Hematopoietic multipotent progenitor cell (in vitro differentiated cells): Measurements from ENCODE around the gene SEPTIN8. TPM values are rescaled to one million over a fixed set of nuclear protein-coding genes. Genes with fewer than 3 reads are reported as not detected.
A peak's percentile ranks its signal among the peaks of the same experiment; 100 is the strongest.
"Not testable (repeated sequence)": the region's sequence is repeated elsewhere in the genome, so short reads cannot be mapped to it uniquely, and the experiment has no call there.

Experiments used
- DNase-seq, 3 donors: peaks; one replicate each; pipeline ENCODE4 v3.0.0-alpha.2; 2011 to 2015; ENCODE audit warnings: low read depth in 2 of 3, low spot score in 2 of 3
- total RNA-seq: library from RNA; depleted of rRNA; stranded (reverse); fragments of >200 nt; gene quantifications from one replicate; pipeline ENCODE4 v1.2.3, GENCODE V29; 2012

SEPTIN8 gene
- total RNA-seq, 1 donor, result 5.4 TPM

GRCh38 chr5:132812781-132813598 lies 36.0 kb upstream of the SEPTIN8 start, which contains the start of gene SOWAHA:
TSS of gene SOWAHA (plus strand) at chr5:132813302. CDS start at chr5:132813622, 320 bp downstream.
- peak in 1 of 3 donors; percentile 26 for DNase-seq

- no peak for DNase-seq
Measured at GRCh38 chr5:132812123-132812765, 35.2 kb upstream of the SEPTIN8 start.

GRCh38 chr5:132810605-132811004 lies 33.6 kb upstream of the SEPTIN8 start:
- DNase-seq, result no peak

GRCh38 chr5:132808866-132809265 lies 31.8 kb upstream of the SEPTIN8 start:
- no peak for DNase-seq

- no peak for DNase-seq
Measured at GRCh38 chr5:132808448-132808847, 31.4 kb upstream of the SEPTIN8 start.

GRCh38 chr5:132807163-132807838 lies 30.3 kb upstream of the SEPTIN8 start:
- peak in 1 of 3 donors; percentile 42 for DNase-seq

- not testable (repeated sequence) for DNase-seq
Measured at GRCh38 chr5:132806804-132807162, 29.7 kb upstream of the SEPTIN8 start.

GRCh38 chr5:132805872-132806271 lies 28.8 kb upstream of the SEPTIN8 start:
- DNase-seq, result not testable (repeated sequence)

- DNase-seq, result not testable (repeated sequence)
Measured at GRCh38 chr5:132804219-132804618, 27.2 kb upstream of the SEPTIN8 start.

- not testable (repeated sequence) for DNase-seq
Measured at GRCh38 chr5:132802685-132803066, 25.6 kb upstream of the SEPTIN8 start.

- DNase-seq, result no peak
Measured at GRCh38 chr5:132802044-132802684, 25.1 kb upstream of the SEPTIN8 start.

- no peak for DNase-seq
Measured at GRCh38 chr5:132800545-132800944, 23.5 kb upstream of the SEPTIN8 start.

GRCh38 chr5:132799392-132799791 lies 22.4 kb upstream of the SEPTIN8 start:
- no peak for DNase-seq

GRCh38 chr5:132797651-132798050 lies 20.6 kb upstream of the SEPTIN8 start:
- no peak for DNase-seq

- DNase-seq, result no peak
Measured at GRCh38 chr5:132791026-132791425, 14.0 kb upstream of the SEPTIN8 start.

- DNase-seq, result no peak
Measured at GRCh38 chr5:132790201-132790865, 13.3 kb upstream of the SEPTIN8 start.

GRCh38 chr5:132788990-132789886 lies 12.2 kb upstream of the SEPTIN8 start:
- DNase-seq, result no peak

GRCh38 chr5:132788508-132788907 lies 11.5 kb upstream of the SEPTIN8 start:
- no peak for DNase-seq

- DNase-seq, result no peak
Measured at GRCh38 chr5:132787076-132787475, 10.0 kb upstream of the SEPTIN8 start.
